Endothelial cell of umbilical vein (primary cell): Measurements from ENCODE around the gene BPTF. TPM values are rescaled to one million over a fixed set of nuclear protein-coding genes. Genes with fewer than 3 reads are reported as not detected.

Experiments
- BruUV-seq: library from RNA; stranded (reverse); fragments of 400-500 nt; replicated peaks from 2 replicates; lab custom pipeline; 2021; lab: Mats Ljungman, UMichigan
- CTCF ChIA-PET: fragments of 300-600, 350-600 bp; sonication (Branson Sonifier 250); formaldehyde crosslinking; loops from one replicate; lab custom pipeline; 2021; ENCODE audit warnings: antibody characterized with exemption, inconsistent platforms; lab: Charles Lee
- POLR2A ChIA-PET: fragments of 300-600, 350-600 bp; sonication (Branson Sonifier 250); formaldehyde crosslinking; loops from one replicate; lab custom pipeline; 2021; ENCODE audit warnings: antibody characterized with exemption, inconsistent platforms; lab: Charles Lee
- DNase-seq: peaks from one replicate; pipeline ENCODE4 v3.0.0-alpha.2; 2011; ENCODE audit warnings: low read depth, low spot score
- FAIRE-seq: peaks from 2 replicates; lab custom pipeline; 2011; peaks lifted over from hg19 to GRCh38; lab: Jason Lieb, UNC
- H2AFZ ChIP-seq: 2 replicates; pipeline ENCODE4 v1.6.0; 2012; ENCODE audit warnings: low read depth, low read length, control low read depth, inconsistent platforms
- H3K27ac ChIP-seq: 2 replicates; pipeline ENCODE4 v1.5.1; 2011; ENCODE audit warnings: low read depth, mild to moderate bottlenecking, control low read depth, low read length, moderate library complexity; ENCODE audit not compliant: insufficient read depth
- H3K27me3 ChIP-seq, 2 experiments: 2 replicates each; pipeline versions ENCODE4 v1.6.0 to v1.6.1; 2011; ENCODE audit warnings: low read length in 2 of 2, mixed read lengths in 1 of 2; ENCODE audit not compliant: control insufficient read depth in 2 of 2, insufficient read depth in 2 of 2
- H3K36me3 ChIP-seq, 2 experiments: 2 replicates in 1 of 2; 3 replicates in 1 of 2; pipeline ENCODE4 v1.5.1; 2011; ENCODE audit warnings: low read length in 2 of 2, mild to moderate bottlenecking in 1 of 2, moderate library complexity in 1 of 2; ENCODE audit not compliant: control insufficient read depth in 2 of 2, insufficient read depth in 2 of 2; ENCODE audit errors: extremely low read depth in 1 of 2
- H3K4me1 ChIP-seq: 3 replicates; pipeline ENCODE4 v1.5.1; 2011; ENCODE audit warnings: mild to moderate bottlenecking, low read length; ENCODE audit not compliant: control insufficient read depth, insufficient read depth; ENCODE audit errors: extremely low read depth
- H3K4me2 ChIP-seq: 2 replicates; pipeline ENCODE4 v1.6.1; 2011; ENCODE audit warnings: low read length, control low read depth, mixed read lengths; ENCODE audit not compliant: insufficient read depth
- H3K4me3 ChIP-seq, 3 experiments: fragments of 200-600 bp in 1 of 3; sonication (generic), shearing (Covaris generic) in 1 of 3; replicated peaks in 1 of 3; 2 replicates each; pipeline ENCODE4 v1.5.1; 2011 to 2016; ENCODE audit warnings: control low read depth in 3 of 3, low read length in 3 of 3, mild to moderate bottlenecking in 2 of 3, inconsistent platforms in 1 of 3, low read depth in 1 of 3, moderate library complexity in 1 of 3; ENCODE audit not compliant: insufficient read depth in 1 of 3
- H3K79me2 ChIP-seq: 2 replicates; pipeline ENCODE4 v1.6.0; 2012; ENCODE audit warnings: low read length, inconsistent platforms; ENCODE audit not compliant: control insufficient read depth, insufficient read depth
- H3K9ac ChIP-seq: replicated peaks from 2 replicates; pipeline ENCODE3; 2011; ENCODE audit warnings: low read length, control low read depth; ENCODE audit not compliant: insufficient read depth; ENCODE audit errors: extremely low read depth
- H3K9me1 ChIP-seq: replicated peaks from 3 replicates; pipeline ENCODE4 v1.6.0; 2011; ENCODE audit warnings: mild to moderate bottlenecking, low read length; ENCODE audit not compliant: control insufficient read depth, insufficient read depth; ENCODE audit errors: extremely low read depth
- H3K9me3 ChIP-seq: replicated peaks from 2 replicates; pipeline ENCODE4 v1.5.1; 2012; ENCODE audit warnings: low read length, inconsistent platforms; ENCODE audit not compliant: control insufficient read depth, insufficient read depth
- H4K20me1 ChIP-seq: replicated peaks from 2 replicates; pipeline ENCODE3; 2011; ENCODE audit warnings: mild to moderate bottlenecking, low read length; ENCODE audit not compliant: control insufficient read depth, insufficient read depth; ENCODE audit errors: extremely low read depth
- EZH2 ChIP-seq: IDR thresholded peaks from 2 replicates; pipeline ENCODE4 v1.6.1; 2012; ENCODE audit warnings: borderline replicate concordance, low read depth, mild to moderate bottlenecking, moderate library complexity, low read length, inconsistent platforms; ENCODE audit not compliant: severe bottlenecking
- FOS ChIP-seq: IDR thresholded peaks from 2 replicates; pipeline ENCODE4 v1.6.1; 2011; ENCODE audit warnings: mild to moderate bottlenecking, low read length, moderate library complexity, borderline replicate concordance; ENCODE audit not compliant: insufficient read depth
- POLR2A ChIP-seq: IDR thresholded peaks from 2 replicates; pipeline ENCODE4 v1.6.1; 2012; ENCODE audit warnings: low read depth, mild to moderate bottlenecking, control low read depth, low read length
- POLR2AphosphoS5 ChIP-seq: IDR thresholded peaks from 2 replicates; pipeline ENCODE4 v1.6.1; 2012; ENCODE audit warnings: low read depth, mild to moderate bottlenecking, control low read depth, low read length, moderate library complexity; ENCODE audit not compliant: insufficient read depth
- dilution Hi-C: fragments of 300-500 bp; cut with MboI; formaldehyde crosslinking; loops from one replicate; pipeline ENCODE4 v1.15.0; 2019; ENCODE audit warnings: low sequenced_read_pairs; ENCODE audit not compliant: extremely low pct_ligation_motif_present
- intact Hi-C: fragments of 100-400 bp; cut with micrococcal nuclease; formaldehyde crosslinking; loops from one replicate; pipeline ENCODE4 v1.10.0; 2022
- polyA plus RNA-seq, 4 experiments: library from polyadenylated mRNA; depleted of rRNA in 3 of 4; stranded (reverse) in 3 of 4; unstranded in 1 of 4; fragments of >200 nt; gene quantifications; 2 replicates each; pipeline versions ENCODE4 v1.2.1 to v1.2.3, GENCODE V29; 2011 to 2012; ENCODE audit warnings: missing spikeins in 1 of 4
- total RNA-seq: library from RNA; stranded (reverse); gene quantifications from 2 replicates; pipeline ENCODE4 v1.2.3, GENCODE V29; 2021
- TF ChIP-seq, protein P1 (sequence below), 2 donors: IDR thresholded peaks; 1 replicate in 1 of 2; 2 replicates in 1 of 2; pipeline ENCODE4 v1.5.1; 2011; ENCODE audit warnings: low read length in 2 of 2, mild to moderate bottlenecking in 2 of 2, moderate library complexity in 2 of 2, control low read depth in 1 of 2, inconsistent platforms in 1 of 2, low read depth in 1 of 2; ENCODE audit not compliant: insufficient read depth in 1 of 2; ENCODE audit errors: extremely low read depth in 1 of 2
- TF ChIP-seq, protein P2 (sequence below): IDR thresholded peaks from 2 replicates; pipeline ENCODE4 v1.6.1; 2011; ENCODE audit not compliant: insufficient read depth, insufficient read length

BPTF gene
- total and polyA plus RNA-seq, 2 donors (not counting 3 experiments of a cell fraction or from before 2014, with no cell fraction given): 41.0 to 88.1 TPM

DNA sequence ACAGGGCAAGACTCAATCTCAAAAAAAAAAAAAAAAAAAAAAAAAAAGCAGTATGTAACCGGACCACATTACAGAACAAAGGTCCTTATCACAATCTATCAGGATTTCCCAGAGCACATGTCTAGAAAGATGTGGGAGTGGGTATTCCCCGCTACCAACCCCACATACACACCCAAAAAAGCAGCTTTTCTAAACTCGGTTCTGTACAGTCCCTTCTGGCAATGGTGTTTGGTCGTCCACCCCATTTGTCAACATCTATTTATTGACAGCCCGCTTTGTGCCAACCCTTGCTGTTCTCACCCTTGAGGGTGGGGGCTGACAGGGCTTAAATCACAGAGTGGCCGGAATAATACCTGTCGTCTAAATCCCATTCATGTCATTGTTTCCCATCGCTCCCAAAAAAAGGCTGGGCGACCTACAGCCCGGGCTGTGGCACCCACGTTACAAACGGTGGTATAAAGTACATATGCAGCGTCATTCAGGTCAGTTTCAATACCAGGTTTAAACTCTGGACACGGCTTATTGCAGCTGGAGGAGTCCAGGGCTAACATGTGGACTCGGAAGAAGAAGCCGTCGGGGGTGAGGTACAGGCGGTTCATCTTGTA, 167.3 kb downstream of the BPTF start:
- H3K4me1 ChIP-seq: peaks cover 19% of the 10 kb centered on the region
- H3K27me3 ChIP-seq: no peaks in the 10 kb centered on the region
- peaks cover 0 to 4% of the 10 kb centered on the region in 2 experiments for H3K36me3 ChIP-seq
- intact Hi-C loops (no loop called here), dilution Hi-C loops (no loop called here)
- TF ChIP-seq, protein P1, sequence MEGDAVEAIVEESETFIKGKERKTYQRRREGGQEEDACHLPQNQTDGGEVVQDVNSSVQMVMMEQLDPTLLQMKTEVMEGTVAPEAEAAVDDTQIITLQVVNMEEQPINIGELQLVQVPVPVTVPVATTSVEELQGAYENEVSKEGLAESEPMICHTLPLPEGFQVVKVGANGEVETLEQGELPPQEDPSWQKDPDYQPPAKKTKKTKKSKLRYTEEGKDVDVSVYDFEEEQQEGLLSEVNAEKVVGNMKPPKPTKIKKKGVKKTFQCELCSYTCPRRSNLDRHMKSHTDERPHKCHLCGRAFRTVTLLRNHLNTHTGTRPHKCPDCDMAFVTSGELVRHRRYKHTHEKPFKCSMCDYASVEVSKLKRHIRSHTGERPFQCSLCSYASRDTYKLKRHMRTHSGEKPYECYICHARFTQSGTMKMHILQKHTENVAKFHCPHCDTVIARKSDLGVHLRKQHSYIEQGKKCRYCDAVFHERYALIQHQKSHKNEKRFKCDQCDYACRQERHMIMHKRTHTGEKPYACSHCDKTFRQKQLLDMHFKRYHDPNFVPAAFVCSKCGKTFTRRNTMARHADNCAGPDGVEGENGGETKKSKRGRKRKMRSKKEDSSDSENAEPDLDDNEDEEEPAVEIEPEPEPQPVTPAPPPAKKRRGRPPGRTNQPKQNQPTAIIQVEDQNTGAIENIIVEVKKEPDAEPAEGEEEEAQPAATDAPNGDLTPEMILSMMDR (IDR thresholded peaks at IDR 0.05; ENCODE audit: extremely low read depth in 1 of 2, insufficient read depth in 1 of 2, low read depth in 1 of 2, low read length in 2 of 2): no peak
- no peak for TF ChIP-seq POLR2A
- TF ChIP-seq POLR2AphosphoS5: peak; percentile 12
- TF ChIP-seq, protein P2, sequence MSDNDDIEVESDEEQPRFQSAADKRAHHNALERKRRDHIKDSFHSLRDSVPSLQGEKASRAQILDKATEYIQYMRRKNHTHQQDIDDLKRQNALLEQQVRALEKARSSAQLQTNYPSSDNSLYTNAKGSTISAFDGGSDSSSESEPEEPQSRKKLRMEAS: no peak
- no peak for TF ChIP-seq EZH2
- no peak for TF ChIP-seq FOS
- ChIA-PET CTCF (interaction anchor here (0.8 kb wide), 1 partner anchor 9 kb away, joined by 3 read pairs; no protein-coding TSS in a partner anchor), POLR2A (no interaction called here)
- H3K4me3 ChIP-seq: peak overlapping the region; percentile 4 to 55 (median 48)
- peak overlapping the region; percentile 69 for H3K4me2 ChIP-seq
- no peaks in the 10 kb centered on the region for H3K9me3 ChIP-seq
- DNase-seq (peak; percentile 44), FAIRE-seq (no peak)
- H3K27ac ChIP-seq: peak overlapping the region; percentile 3
- peak overlapping the region; percentile 73 for H3K9ac ChIP-seq
- no peaks in the 10 kb centered on the region for H3K9me1 ChIP-seq
- no peaks in the 10 kb centered on the region for H4K20me1 ChIP-seq
- H3K79me2 ChIP-seq: no peaks in the 10 kb centered on the region
- H2AFZ ChIP-seq: peak overlapping the region; percentile 56
- BruUV-seq: TSS peak; percentile 46
